ENCODE results near the gene LRBA.
"Not testable (repeated sequence)": the region's sequence is repeated elsewhere in the genome, so short reads cannot be mapped to it uniquely, and the experiment has no call there.

DNA sequence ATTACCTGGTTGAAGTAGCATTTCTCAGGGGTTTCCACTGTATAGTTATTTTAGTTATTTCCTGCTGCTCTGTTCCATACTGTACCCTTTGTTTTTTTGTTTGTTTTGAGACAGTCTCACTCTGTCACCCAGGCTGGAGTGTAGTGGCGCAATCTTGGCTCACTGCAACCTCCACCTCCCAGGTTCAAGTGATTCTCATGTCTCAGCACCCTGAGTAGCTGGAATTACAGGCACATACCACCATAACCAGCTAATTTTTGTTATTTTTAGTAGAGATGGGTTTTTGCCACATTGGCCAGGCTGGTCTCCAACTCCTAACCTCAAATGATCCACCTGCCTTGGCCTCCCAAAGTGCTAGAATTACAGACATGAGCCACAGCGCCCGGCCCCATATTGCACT lies 457.3 kb downstream of the LRBA start:
- not testable (repeated sequence) for TF ChIP-seq SAP30 (IDR thresholded peaks at IDR 0.05; ENCODE audit: borderline replicate concordance, insufficient read depth, low read depth, low read length, poor library complexity, severe bottlenecking); SMAD3 (CRISPR knock-in tag; conservative IDR thresholded peaks at IDR 0.05); ZNF140 (CRISPR knock-in tag; IDR thresholded peaks at IDR 0.05); TAF1 (IDR thresholded peaks at IDR 0.05; ENCODE audit: control insufficient read depth, extremely low read depth, insufficient read depth, low read length, severe bottlenecking); ZNF146 (CRISPR knock-in tag; IDR thresholded peaks at IDR 0.05; ENCODE audit: unreplicated experiment); ZNF354B (CRISPR knock-in tag; IDR thresholded peaks at IDR 0.05)
- TF ChIP-seq, protein P1, sequence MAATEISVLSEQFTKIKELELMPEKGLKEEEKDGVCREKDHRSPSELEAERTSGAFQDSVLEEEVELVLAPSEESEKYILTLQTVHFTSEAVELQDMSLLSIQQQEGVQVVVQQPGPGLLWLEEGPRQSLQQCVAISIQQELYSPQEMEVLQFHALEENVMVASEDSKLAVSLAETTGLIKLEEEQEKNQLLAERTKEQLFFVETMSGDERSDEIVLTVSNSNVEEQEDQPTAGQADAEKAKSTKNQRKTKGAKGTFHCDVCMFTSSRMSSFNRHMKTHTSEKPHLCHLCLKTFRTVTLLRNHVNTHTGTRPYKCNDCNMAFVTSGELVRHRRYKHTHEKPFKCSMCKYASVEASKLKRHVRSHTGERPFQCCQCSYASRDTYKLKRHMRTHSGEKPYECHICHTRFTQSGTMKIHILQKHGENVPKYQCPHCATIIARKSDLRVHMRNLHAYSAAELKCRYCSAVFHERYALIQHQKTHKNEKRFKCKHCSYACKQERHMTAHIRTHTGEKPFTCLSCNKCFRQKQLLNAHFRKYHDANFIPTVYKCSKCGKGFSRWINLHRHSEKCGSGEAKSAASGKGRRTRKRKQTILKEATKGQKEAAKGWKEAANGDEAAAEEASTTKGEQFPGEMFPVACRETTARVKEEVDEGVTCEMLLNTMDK (IDR thresholded peaks at IDR 0.05; ENCODE audit: borderline replicate concordance, insufficient read depth, low read depth, low read length, poor library complexity, severe bottlenecking), result not testable (repeated sequence)
- TF ChIP-seq, protein P2, sequence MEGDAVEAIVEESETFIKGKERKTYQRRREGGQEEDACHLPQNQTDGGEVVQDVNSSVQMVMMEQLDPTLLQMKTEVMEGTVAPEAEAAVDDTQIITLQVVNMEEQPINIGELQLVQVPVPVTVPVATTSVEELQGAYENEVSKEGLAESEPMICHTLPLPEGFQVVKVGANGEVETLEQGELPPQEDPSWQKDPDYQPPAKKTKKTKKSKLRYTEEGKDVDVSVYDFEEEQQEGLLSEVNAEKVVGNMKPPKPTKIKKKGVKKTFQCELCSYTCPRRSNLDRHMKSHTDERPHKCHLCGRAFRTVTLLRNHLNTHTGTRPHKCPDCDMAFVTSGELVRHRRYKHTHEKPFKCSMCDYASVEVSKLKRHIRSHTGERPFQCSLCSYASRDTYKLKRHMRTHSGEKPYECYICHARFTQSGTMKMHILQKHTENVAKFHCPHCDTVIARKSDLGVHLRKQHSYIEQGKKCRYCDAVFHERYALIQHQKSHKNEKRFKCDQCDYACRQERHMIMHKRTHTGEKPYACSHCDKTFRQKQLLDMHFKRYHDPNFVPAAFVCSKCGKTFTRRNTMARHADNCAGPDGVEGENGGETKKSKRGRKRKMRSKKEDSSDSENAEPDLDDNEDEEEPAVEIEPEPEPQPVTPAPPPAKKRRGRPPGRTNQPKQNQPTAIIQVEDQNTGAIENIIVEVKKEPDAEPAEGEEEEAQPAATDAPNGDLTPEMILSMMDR (IDR thresholded peaks at IDR 0.05 in 2 of 3, conservative IDR thresholded peaks at IDR 0.05 in 1 of 3; ENCODE audit: insufficient read depth in 2 of 3, low read depth in 1 of 3, low read length in 3 of 3), result not testable (repeated sequence)
- peak; percentile 51; the same call in 1 of the 2 replicates for TF ChIP-seq MAFK (IDR thresholded peaks at IDR 0.05; ENCODE audit: low read length)
- TF ChIP-seq, protein P3, sequence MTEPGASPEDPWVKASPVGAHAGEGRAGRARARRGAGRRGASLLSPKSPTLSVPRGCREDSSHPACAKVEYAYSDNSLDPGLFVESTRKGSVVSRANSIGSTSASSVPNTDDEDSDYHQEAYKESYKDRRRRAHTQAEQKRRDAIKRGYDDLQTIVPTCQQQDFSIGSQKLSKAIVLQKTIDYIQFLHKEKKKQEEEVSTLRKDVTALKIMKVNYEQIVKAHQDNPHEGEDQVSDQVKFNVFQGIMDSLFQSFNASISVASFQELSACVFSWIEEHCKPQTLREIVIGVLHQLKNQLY (CRISPR knock-in tag; conservative IDR thresholded peaks at IDR 0.05), result not testable (repeated sequence)
- TF ChIP-seq, protein P4, sequence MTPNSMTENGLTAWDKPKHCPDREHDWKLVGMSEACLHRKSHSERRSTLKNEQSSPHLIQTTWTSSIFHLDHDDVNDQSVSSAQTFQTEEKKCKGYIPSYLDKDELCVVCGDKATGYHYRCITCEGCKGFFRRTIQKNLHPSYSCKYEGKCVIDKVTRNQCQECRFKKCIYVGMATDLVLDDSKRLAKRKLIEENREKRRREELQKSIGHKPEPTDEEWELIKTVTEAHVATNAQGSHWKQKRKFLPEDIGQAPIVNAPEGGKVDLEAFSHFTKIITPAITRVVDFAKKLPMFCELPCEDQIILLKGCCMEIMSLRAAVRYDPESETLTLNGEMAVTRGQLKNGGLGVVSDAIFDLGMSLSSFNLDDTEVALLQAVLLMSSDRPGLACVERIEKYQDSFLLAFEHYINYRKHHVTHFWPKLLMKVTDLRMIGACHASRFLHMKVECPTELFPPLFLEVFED (CRISPR knock-in tag; conservative IDR thresholded peaks at IDR 0.05), result not testable (repeated sequence)

All from K562 (cell line).